CD4-positive, alpha-beta T cell (primary cell): ENCODE data around the gene FAM133A. TPM values are rescaled to one million over a fixed set of nuclear protein-coding genes. Genes with fewer than 3 reads are reported as not detected.
A peak's percentile ranks its signal among the peaks of the same experiment; 100 is the strongest.

Experiments
- ATAC-seq: fragments of 200-7000 bp; cut with Tn5 transposase; one replicate; pipeline ENCODE4 v1.10.0; 2022; ENCODE audit warnings: mild to moderate bottlenecking; ENCODE audit not compliant: poor library complexity
- CTCF ChIA-PET: fragments of 350-600 bp; sonication (Branson Sonifier 250); formaldehyde crosslinking; loops from one replicate; lab custom pipeline; 2021; ENCODE audit warnings: antibody characterized with exemption, inconsistent platforms; lab: Charles Lee
- POLR2A ChIA-PET: fragments of 350-600 bp; sonication (Branson Sonifier 250); formaldehyde crosslinking; loops from one replicate; lab custom pipeline; 2021; ENCODE audit warnings: antibody characterized with exemption, inconsistent platforms; lab: Charles Lee
- DNase-seq, 14 experiments: peaks; one replicate each; pipeline ENCODE4 v3.0.0-alpha.2; 2013 to 2020; ENCODE audit warnings: mixed read lengths in 2 of 14
- H3K27ac ChIP-seq, 2 donors: one replicate each; pipeline versions ENCODE4 v1.5.1 to v1.7.0; 2013; ENCODE audit warnings: low read length in 2 of 2, low read depth in 1 of 2, mild to moderate bottlenecking in 1 of 2
- H3K27me3 ChIP-seq, 2 experiments: 1 replicate in 1 of 2; 2 replicates in 1 of 2; pipeline versions ENCODE4 v1.6.1 to v1.7.0; 2013; ENCODE audit warnings: low read length in 2 of 2, control low read depth in 1 of 2, mild to moderate bottlenecking in 1 of 2, moderate library complexity in 1 of 2; ENCODE audit not compliant: insufficient read depth in 2 of 2, control insufficient read depth in 1 of 2
- H3K36me3 ChIP-seq: one replicate; pipeline ENCODE4 v1.6.1; 2013; ENCODE audit warnings: low read length, control low read depth; ENCODE audit not compliant: insufficient read depth
- H3K4me1 ChIP-seq: one replicate; pipeline ENCODE4 v1.6.1; 2013; ENCODE audit warnings: low read length, control low read depth; ENCODE audit not compliant: insufficient read depth
- H3K4me3 ChIP-seq: one replicate; pipeline ENCODE4 v1.5.1; 2013; ENCODE audit warnings: mild to moderate bottlenecking, low read length, moderate library complexity
- H3K9me3 ChIP-seq, 2 experiments: 1 replicate in 1 of 2; 2 replicates in 1 of 2; pipeline versions ENCODE4 v1.6.1 to v1.7.0; 2013; ENCODE audit warnings: low read length in 2 of 2, mild to moderate bottlenecking in 2 of 2, control low read depth in 1 of 2, moderate library complexity in 1 of 2; ENCODE audit not compliant: control insufficient read depth in 1 of 2, insufficient read depth in 1 of 2
- H3K27ac Mint-ChIP-seq: one replicate; pipeline ENCODE4 v1.8.0; 2020; ENCODE audit warnings: mixed read lengths
- H3K27me3 Mint-ChIP-seq: one replicate; pipeline ENCODE4 v1.8.0; 2021; ENCODE audit warnings: mixed read lengths
- H3K36me3 Mint-ChIP-seq: one replicate; pipeline ENCODE4 v1.8.0; 2021; ENCODE audit warnings: low read depth, mixed read lengths
- H3K4me1 Mint-ChIP-seq: one replicate; pipeline ENCODE4 v1.8.0; 2021; ENCODE audit warnings: low read depth, mixed read lengths
- H3K4me3 Mint-ChIP-seq: one replicate; pipeline ENCODE4 v1.8.0; 2020; ENCODE audit warnings: mild to moderate bottlenecking, mixed read lengths
- H3K9me3 Mint-ChIP-seq: one replicate; pipeline ENCODE4 v1.8.0; 2020; ENCODE audit warnings: mixed read lengths
- intact Hi-C, 2 experiments: fragments of 100-400 bp; cut with DNase I in 1 of 2; cut with micrococcal nuclease in 1 of 2; formaldehyde crosslinking; loops; one replicate each; pipeline versions ENCODE4 v1.15.1 to v1.9.0; 2023 to 2025; cut with DNase I, micrococcal nuclease
- polyA plus RNA-seq, 2 donors: library from polyadenylated mRNA; unstranded; fragments of 120-200 nt; gene quantifications; one replicate each; pipeline ENCODE4 v1.2.1, GENCODE V29; 2013
- total RNA-seq, 174 experiments: library from RNA in 2 of 174; stranded (reverse) in 2 of 174; gene quantifications; one replicate each; pipeline ENCODE4 v1.2.3 and lab custom pipeline; 2021 to 2026
- TF ChIP-seq, protein P1 (sequence below): fragments of 200-600 bp; IDR thresholded peaks from one replicate; pipeline ENCODE4 v1.8.0; 2022; ENCODE audit warnings: antibody characterized with exemption, mild to moderate bottlenecking

The FAM133A gene
- not detected for total RNA-seq
- not detected for polyA plus RNA-seq (2013, experiment 1 of 2)
- 0.01 TPM for polyA plus RNA-seq (2013, experiment 2 of 2)
- 0 to 0.49 (median 0.08) reads per million in 172 experiments for total RNA-seq (lab: John Stamatoyannopoulos, UW)

DNA sequence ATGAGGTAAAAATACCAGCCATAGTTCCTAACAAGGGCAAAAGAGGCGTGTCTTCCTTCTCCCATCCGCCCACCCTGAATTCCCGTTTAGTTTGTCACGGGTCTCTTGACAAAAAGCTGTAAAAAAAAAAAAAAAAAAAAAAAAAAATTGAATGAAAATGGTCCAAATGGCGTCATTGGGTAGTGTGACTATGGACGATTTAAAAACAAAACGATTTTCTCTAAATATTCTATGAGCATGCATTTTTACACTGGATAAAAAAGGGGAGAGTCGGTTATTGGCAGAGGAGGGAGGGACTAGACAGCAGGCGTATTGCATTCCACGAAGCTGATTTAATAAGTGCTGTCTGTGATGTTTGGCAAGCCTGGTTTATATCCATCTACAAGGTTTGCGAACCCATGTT is at the start of gene FAM133A:
Gene FAM133A (plus strand): TSS at position 338 of the 403 bp plus-strand sequence. CDS start 35,214 bp downstream, outside the sequence.
- H3K36me3 ChIP-seq = no peaks in the 10 kb centered on the region
- Mint-ChIP-seq H3K27ac (peak within 1 kb of the TSS; percentile 90), H3K4me1 (peaks cover 20% of the 10 kb centered on the region), H3K27me3 (no peaks in the 10 kb centered on the region), H3K36me3 (peaks cover 6% of the 10 kb centered on the region), H3K9me3 (no peaks in the 10 kb centered on the region), H3K4me3 (peak within 1 kb of the TSS; percentile 98)
- intact Hi-C loops = no loop called here
- TF ChIP-seq, protein P1, sequence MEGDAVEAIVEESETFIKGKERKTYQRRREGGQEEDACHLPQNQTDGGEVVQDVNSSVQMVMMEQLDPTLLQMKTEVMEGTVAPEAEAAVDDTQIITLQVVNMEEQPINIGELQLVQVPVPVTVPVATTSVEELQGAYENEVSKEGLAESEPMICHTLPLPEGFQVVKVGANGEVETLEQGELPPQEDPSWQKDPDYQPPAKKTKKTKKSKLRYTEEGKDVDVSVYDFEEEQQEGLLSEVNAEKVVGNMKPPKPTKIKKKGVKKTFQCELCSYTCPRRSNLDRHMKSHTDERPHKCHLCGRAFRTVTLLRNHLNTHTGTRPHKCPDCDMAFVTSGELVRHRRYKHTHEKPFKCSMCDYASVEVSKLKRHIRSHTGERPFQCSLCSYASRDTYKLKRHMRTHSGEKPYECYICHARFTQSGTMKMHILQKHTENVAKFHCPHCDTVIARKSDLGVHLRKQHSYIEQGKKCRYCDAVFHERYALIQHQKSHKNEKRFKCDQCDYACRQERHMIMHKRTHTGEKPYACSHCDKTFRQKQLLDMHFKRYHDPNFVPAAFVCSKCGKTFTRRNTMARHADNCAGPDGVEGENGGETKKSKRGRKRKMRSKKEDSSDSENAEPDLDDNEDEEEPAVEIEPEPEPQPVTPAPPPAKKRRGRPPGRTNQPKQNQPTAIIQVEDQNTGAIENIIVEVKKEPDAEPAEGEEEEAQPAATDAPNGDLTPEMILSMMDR = no peak
- no peak for DNase-seq
- peaks cover 0 to 5% of the 10 kb centered on the region in 2 experiments for H3K9me3 ChIP-seq
- CTCF ChIA-PET = no interaction called here
- peak within 1 kb of the TSS; percentile 64 for H3K4me3 ChIP-seq
- POLR2A ChIA-PET = no interaction called here
- no peaks in the 10 kb centered on the region for H3K27me3 ChIP-seq
- H3K27ac ChIP-seq = peak within 1 kb of the TSS; percentile 30 to 41
- peaks cover 13% of the 10 kb centered on the region for H3K4me1 ChIP-seq
- peak; percentile 55 for ATAC-seq

- no peak overlapping the region for H3K27ac ChIP-seq
- no peak overlapping the region for H3K27ac Mint-ChIP-seq
- H3K36me3 ChIP-seq = no peaks in the 10 kb centered on the region
- H3K4me3 ChIP-seq = no peak overlapping the region
- intact Hi-C loops = no loop called here
- H3K4me1 Mint-ChIP-seq = no peaks in the 10 kb centered on the region
- no peaks in the 10 kb centered on the region for H3K36me3 Mint-ChIP-seq
- CTCF ChIA-PET = no interaction called here
- H3K27me3 Mint-ChIP-seq = no peaks in the 10 kb centered on the region
- ATAC-seq (no peak), DNase-seq (no peak)
- TF ChIP-seq, protein P1 = no peak
- no peak overlapping the region for H3K4me3 Mint-ChIP-seq
- no peaks in the 10 kb centered on the region for H3K27me3 ChIP-seq
- peaks cover 0 to 6% of the 10 kb centered on the region in 2 experiments for H3K9me3 ChIP-seq
- no peaks in the 10 kb centered on the region for H3K9me3 Mint-ChIP-seq
- H3K4me1 ChIP-seq = no peaks in the 10 kb centered on the region
- POLR2A ChIA-PET = no interaction called here
Measured at GRCh38 chrX:93637591-93637990, 36.4 kb upstream of the FAM133A start.

DNA sequence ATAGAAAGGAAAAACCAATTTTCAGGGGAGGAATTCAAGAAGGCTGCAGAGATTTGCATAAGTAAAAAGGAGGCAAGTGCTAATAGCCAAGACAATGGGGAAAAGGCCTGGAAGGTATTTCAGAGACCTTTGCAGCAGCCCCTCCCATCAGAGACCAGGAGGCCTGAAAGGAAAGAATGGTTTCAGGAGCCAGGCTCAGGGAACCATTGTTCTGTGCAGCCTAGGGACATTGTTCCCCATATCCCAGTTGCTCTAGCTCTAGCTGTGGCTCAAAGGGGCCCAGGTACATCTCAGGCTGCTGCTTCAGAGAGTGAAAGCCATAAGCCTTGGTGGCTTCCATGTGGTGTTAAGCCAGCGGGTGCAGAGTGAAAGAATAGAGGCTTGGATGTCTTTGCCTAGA is 24.6 kb upstream of the FAM133A start:
- H3K4me3 ChIP-seq = no peak overlapping the region
- POLR2A ChIA-PET = no interaction called here
- TF ChIP-seq, protein P1 = no peak
- no peak for ATAC-seq
- H3K27me3 ChIP-seq = no peaks in the 10 kb centered on the region
- no peaks in the 10 kb centered on the region for H3K4me1 Mint-ChIP-seq
- peaks cover 2% of the 10 kb centered on the region for H3K9me3 Mint-ChIP-seq
- H3K36me3 Mint-ChIP-seq = no peaks in the 10 kb centered on the region
- H3K36me3 ChIP-seq = no peaks in the 10 kb centered on the region
- no peak overlapping the region for H3K4me3 Mint-ChIP-seq
- no peak overlapping the region for H3K27ac ChIP-seq
- no peaks in the 10 kb centered on the region for H3K4me1 ChIP-seq
- no peak for DNase-seq
- no peaks in the 10 kb centered on the region for H3K27me3 Mint-ChIP-seq
- intact Hi-C loops = no loop called here
- H3K27ac Mint-ChIP-seq = no peak overlapping the region
- CTCF ChIA-PET = no interaction called here
- H3K9me3 ChIP-seq = no peaks in the 10 kb centered on the region
